GM12864 (cell line): Measurements from ENCODE around the gene PRR11.

Source experiments
- DNase-seq: peaks from one replicate; pipeline ENCODE4 v3.0.0-alpha.2; 2011; ENCODE audit warnings: low read depth
- H3K4me3 ChIP-seq: 2 replicates; pipeline ENCODE4 v1.5.1; 2011; ENCODE audit warnings: mild to moderate bottlenecking, low read depth, low read length, control low read depth
- CTCF ChIP-seq: IDR thresholded peaks from 2 replicates; pipeline ENCODE4 v1.5.1; 2011; ENCODE audit warnings: low read depth, mild to moderate bottlenecking, moderate library complexity, low read length, control low read depth, inconsistent platforms; ENCODE audit errors: missing control alignments

PRR11 gene

DNA sequence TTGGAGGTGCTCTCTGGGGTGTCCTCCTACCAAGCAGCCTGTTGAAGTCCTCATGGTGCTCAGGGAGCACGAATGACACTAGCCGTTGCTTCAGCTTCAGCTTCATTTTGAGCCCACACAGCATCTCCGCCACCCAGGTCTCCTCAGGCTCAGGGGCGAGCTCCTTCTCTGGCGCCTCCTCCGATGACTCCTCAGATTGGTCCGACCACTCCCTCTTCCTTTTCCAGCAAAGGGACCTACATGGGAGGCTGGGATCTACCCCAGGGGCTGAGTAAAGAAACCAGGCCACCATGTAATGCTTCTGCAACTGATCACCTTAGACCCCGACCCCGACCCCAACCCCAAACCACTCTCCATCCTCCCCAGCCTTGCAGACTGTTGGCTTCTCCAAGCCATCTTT, 25.9 kb downstream of the PRR11 start:
- no peak overlapping the region for H3K4me3 ChIP-seq
- no peak for TF ChIP-seq CTCF
- DNase-seq = no peak

DNA sequence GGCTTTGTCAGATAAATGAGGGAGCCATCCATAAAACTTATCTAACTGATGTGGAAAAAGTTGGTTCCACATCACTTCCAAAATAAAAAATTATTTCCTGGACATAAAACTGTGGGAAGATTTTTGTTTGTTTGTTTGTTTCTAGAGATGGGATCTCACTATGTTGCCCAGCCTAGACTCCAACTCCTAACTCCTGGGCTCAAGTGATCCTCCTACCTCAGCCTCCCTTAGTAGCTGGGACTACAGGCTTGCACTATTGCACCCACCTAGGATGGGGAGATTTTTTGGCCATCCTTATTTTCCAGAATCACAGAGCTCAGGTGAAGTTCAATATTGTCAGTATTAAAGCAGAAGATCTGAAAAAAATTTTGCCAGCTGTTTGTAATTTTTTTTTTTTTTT, 30.5 kb downstream of the PRR11 start:
- DNase-seq = no peak

DNA sequence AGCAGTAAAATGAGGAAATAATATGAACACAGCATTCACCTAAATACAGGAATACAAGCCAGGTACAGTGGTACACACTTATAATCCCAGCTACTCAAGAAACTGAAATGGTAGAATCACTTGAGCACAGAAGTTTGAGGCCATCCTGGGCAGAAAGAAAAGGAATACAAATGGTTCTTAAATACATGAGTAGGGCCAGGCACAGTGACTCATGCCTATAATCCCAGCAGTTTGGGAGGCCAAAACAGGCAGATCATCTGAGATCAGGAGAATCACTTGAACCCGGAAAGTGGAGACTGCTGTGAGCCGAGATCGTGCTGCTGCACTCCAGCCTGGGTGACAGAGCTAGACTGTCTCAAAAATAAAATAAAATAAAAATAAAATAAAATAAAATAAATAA, 31.3 kb downstream of the PRR11 start:
- TF ChIP-seq CTCF = no peak
- no peak overlapping the region for H3K4me3 ChIP-seq
- no peak for DNase-seq

More for the DNA sequence above, 30.5 kb downstream of the PRR11 start:
- H3K4me3 ChIP-seq = no peak overlapping the region
- no peak for TF ChIP-seq CTCF

DNA sequence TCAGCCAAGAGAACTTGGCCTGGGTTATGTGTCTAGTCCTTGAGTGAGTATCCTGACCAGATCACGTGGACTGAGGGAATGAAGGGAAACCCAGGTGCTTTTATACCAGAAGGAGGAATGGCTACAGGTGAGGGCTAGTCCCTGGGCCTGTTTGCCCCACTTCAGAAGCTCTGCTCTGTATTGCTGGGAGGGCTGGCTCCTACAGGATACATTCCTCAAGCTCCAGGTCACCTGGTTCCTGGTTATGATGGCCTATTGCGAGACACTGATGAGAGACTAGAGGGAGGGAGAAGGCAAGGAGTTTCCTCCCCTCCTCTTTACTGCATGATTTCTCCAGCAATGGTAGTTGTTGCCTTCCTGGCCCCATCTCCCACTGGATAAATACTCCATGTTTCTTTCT, 35.3 kb downstream of the PRR11 start:
- no peak for DNase-seq
- no peak overlapping the region for H3K4me3 ChIP-seq
- TF ChIP-seq CTCF = no peak

DNA sequence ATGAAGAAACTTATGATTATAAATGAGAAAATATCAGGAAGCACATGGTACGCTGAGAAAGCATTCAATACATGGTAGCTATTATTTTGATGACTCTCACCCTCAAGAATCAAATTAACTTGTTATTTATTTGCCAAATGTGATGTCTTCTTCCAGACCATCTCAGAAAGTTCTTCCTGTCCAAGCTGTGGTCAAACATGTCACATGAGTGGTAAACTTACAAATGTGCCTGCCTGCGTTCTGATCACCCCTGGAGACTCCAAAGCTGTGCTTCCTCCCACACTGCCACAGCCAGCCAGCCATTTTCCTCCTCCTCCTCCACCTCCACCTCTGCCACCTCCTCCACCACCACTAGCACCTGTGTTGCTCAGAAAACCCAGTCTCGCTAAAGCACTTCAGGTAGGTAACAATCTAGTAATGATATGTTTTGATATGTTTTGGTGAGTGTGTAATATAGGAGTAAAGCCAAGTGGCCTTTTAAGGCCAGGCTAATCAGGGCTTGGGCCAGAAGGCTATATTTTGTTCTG, 37.9 kb downstream of the PRR11 start:
- no peak for TF ChIP-seq CTCF
- no peak overlapping the region for H3K4me3 ChIP-seq
- DNase-seq = no peak

- DNase-seq = no peak
- TF ChIP-seq CTCF = no peak
Measured at GRCh38 chr17:59199398-59199797, 43.9 kb downstream of the PRR11 start.

DNA sequence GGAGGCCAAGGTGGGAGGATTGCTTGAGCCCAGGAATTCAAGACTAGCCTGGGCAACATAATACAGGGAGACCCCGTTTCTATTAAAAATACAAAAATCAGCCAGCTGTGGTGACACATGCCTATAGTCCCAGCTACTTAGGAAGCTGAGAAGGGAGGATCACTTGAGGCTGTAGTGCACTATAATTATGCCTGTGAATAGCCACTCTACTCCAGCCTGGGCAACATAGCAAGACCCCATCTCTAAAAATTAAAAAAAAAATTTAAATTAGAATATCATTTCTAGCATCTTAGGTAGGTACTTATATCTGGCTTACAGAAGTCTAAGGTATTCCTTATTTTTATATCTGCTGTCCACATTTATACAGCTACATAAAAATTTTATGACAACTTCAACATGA, 46.8 kb downstream of the PRR11 start:
- H3K4me3 ChIP-seq = no peak overlapping the region
- no peak for DNase-seq
- no peak for TF ChIP-seq CTCF

More at GRCh38 chr17:59199398-59199797, 43.9 kb downstream of the PRR11 start:
- H3K4me3 ChIP-seq = no peak overlapping the region
